ACC112 (cell line): ENCODE data around the gene GLG1.
"Not testable (repeated sequence)": the region's sequence is repeated elsewhere in the genome, so short reads cannot be mapped to it uniquely, and the experiment has no call there.

Experiments used
- H2AFZ ChIP-seq: fragments of 200-600 bp; sonication (generic); one replicate; pipeline ENCODE4 v1.6.0; 2017; ENCODE audit warnings: antibody characterized with exemption, low read length; ENCODE audit not compliant: unreplicated experiment
- H3K27ac ChIP-seq: fragments of 200-600 bp; sonication (generic); 2 replicates; pipeline ENCODE4 v1.5.1; 2014; ENCODE audit warnings: low read depth, mild to moderate bottlenecking, antibody characterized with exemption, low read length, moderate library complexity
- H3K27me3 ChIP-seq: fragments of 200-600 bp; sonication (generic); 2 replicates; pipeline ENCODE4 v1.6.1; 2014; ENCODE audit warnings: mild to moderate bottlenecking, antibody characterized with exemption, low read length, moderate library complexity, mixed read lengths; ENCODE audit not compliant: insufficient read depth
- H3K36me3 ChIP-seq: fragments of 200-600 bp; sonication (generic); 2 replicates; pipeline ENCODE4 v1.6.1; 2016; ENCODE audit warnings: mild to moderate bottlenecking, antibody characterized with exemption, low read length, moderate library complexity, mixed read lengths; ENCODE audit not compliant: insufficient read depth
- H3K4me1 ChIP-seq: fragments of 200-600 bp; sonication (generic); one replicate; pipeline ENCODE4 v1.6.1; 2016; ENCODE audit warnings: low read length, mixed read lengths; ENCODE audit not compliant: insufficient read depth, unreplicated experiment, control insufficient read depth
- H3K4me3 ChIP-seq: fragments of 200-600 bp; sonication (generic); 2 replicates; pipeline ENCODE4 v1.5.1; 2014; ENCODE audit warnings: mild to moderate bottlenecking, low read depth, low read length
- H3K79me2 ChIP-seq: fragments of 200-600 bp; sonication (generic); one replicate; pipeline ENCODE4 v1.6.0; 2016; ENCODE audit warnings: low read length; ENCODE audit not compliant: control insufficient read depth, unreplicated experiment, insufficient read depth

GLG1 gene

DNA sequence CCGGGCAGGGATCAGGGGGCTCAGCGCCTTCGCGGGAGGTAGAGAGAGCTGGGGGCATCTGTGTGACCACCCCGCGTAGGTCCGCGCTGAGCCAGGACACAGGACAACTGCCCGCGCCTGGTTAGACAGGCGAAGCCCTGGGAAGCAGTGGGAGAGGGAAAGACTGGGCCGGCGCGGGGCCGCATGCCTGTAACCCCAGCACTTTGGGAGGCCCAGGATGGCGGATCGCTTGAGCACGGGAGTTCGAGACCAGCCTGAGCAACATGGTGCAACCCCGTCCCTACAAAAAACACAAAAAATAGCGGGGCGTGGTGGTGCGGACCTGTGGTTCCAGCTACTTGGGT lies 199.6 kb downstream of the GLG1 start:
- H3K36me3 ChIP-seq, H3K79me2 ChIP-seq, H3K27ac ChIP-seq, H3K4me1 ChIP-seq, H3K27me3 ChIP-seq, H2AFZ ChIP-seq: not testable (repeated sequence)
- H3K4me3 ChIP-seq = peak overlapping the region; percentile 57

DNA sequence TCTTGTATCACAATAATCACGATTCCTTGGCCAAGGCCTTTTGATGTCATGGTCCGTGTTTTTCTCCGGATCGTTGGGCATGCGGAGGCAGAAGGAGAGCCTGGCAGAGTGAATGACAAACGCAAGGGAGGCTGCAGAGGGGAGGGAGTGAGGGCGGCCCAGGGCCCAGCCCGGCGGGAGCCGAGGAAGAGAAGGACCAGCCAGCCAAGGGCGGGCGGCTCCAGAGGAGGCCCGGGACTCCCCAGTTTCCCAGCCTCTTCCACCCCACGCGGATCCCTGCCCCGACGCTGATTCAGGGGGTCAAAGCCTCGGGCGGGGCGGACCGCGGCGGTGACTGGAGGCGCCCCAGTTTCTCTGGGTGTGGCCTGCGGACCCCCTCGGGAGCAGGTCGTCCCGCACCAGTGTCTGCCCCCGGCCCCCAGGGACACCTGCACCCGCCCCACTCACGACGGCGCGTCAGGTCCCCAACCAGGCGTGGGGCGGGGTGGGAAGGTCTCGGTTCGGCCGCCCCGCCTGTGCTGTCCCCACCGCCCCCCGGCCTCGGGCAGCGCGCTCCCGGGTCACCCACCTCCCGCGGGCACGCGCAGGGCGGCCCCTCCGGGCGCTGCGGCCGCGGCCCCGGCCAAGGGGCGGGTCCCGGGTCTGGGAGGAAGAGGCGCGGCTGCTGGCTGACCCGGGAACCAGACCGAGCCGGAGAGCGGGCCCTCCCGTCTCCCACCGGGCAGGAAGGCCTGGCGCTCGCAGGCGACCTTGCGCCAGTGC lies 200.1 kb downstream of the GLG1 start:
- not testable (repeated sequence) for H2AFZ ChIP-seq, H3K27ac ChIP-seq
- H3K4me3 ChIP-seq = peak overlapping the region; percentile 57

DNA sequence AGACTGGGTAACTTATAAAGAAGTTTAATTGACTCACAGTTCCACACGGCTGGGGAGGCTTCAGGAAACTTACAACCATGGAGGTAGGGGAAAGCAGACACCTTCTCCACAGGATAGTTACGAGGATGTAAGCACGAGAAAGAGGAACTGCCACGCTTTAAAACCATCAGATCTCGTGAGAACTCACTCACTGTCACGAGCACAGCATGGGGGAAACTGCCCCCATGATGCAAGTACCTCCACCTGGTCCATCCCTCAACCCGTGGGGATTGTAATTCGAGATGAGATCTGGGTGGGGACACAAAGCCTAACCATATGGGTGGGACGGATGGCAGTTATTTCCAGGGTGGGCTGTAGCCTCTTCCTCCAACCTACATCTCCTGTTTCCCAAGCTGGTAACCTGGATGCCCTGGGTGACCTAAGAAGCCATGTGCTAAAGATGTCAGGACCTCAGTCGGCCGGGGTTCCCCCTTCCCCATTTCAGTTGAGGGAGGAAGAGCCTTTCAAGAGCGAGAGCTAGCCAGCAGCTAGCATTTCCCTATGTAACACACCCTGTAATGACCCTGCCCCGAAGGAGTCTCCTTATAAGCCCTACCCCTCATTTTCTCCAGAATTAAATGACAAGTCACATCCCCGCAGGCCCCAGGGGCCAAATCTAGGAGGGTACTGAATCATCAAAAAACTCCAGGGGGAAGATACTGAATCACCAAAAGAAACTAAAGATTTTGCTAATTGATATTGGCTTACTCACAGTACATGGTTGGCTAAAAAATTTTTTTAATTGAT lies 202.6 kb downstream of the GLG1 start:
- not testable (repeated sequence) for H3K27ac ChIP-seq, H3K4me1 ChIP-seq, H3K36me3 ChIP-seq, H3K79me2 ChIP-seq, H3K27me3 ChIP-seq, H2AFZ ChIP-seq, H3K4me3 ChIP-seq

More for the DNA sequence above, 200.1 kb downstream of the GLG1 start:
- H3K79me2 ChIP-seq, H3K36me3 ChIP-seq, H3K27me3 ChIP-seq, H3K4me1 ChIP-seq: not testable (repeated sequence)

DNA sequence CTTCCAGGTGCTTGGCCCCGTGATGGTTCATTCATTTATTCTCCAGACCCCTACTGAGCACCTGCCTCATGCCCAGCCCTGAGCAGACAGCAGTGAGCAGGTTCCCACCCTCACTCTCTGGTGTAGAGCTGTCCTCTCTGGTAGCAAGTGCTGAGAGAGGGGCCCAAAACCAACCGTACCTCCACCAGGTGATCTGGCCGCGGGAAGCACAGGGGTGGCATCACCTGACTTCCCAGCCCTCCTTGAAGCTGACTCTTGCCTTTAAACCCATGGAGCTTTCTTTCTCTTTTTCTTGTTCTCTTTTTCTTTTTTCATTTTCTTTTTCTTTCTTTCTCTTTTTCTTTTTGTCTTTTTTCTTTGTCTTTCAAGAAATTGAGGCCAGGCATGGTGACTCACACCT lies 206.7 kb downstream of the GLG1 start:
- H3K27ac ChIP-seq, H3K4me1 ChIP-seq, H3K36me3 ChIP-seq, H3K4me3 ChIP-seq, H3K79me2 ChIP-seq, H3K27me3 ChIP-seq, H2AFZ ChIP-seq: not testable (repeated sequence)

DNA sequence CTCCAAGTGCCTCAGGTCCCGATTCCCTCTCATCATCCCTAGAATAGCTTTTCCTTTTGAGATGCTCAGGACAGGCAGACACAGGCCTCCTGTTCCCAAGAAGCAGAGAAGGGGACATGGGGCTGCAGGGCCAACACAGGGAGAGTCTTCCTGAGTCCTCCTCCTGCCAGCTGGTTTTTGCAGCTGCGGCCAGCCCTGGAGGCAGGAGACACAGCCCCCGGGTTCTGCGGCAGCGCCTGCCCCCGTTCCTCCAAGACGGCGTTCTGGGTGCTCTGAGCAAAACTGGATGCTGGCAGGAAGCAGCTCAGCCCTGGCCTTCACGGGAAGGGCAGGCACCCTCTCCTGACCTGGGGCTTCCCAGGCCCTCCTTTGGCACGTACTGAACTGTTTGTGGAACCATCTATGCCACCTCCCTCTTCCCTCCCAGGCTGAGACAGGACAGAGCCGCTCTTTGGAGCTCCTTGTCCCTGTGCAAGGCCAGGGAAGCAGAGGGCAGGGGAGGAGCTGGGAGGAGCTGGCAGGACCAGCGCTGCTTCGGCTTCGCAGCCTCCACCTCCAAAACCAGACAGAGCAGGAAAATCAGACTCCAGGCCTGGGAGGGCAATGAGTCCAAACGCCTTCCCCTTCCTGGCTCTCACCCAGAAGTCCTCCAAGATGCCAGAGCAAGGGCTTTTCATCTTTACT lies 208.6 kb downstream of the GLG1 start:
- not testable (repeated sequence) for H3K4me3 ChIP-seq, H2AFZ ChIP-seq, H3K27ac ChIP-seq, H3K27me3 ChIP-seq, H3K4me1 ChIP-seq, H3K79me2 ChIP-seq, H3K36me3 ChIP-seq
